ENCODE measurements around the gene SORL1-AS1.
A peak's percentile ranks its signal among the peaks of the same experiment; 100 is the strongest.

The SORL1-AS1 gene

GRCh38 chr11:121497176-121497998, 44.6 kb upstream of the SORL1-AS1 start:
- ATAC-seq (no peak), DNase-seq (no peak)
- no peak overlapping the region for H3K27ac ChIP-seq
- intact Hi-C loops (cut with DNase I): no loop called here
- no peaks in the 10 kb centered on the region for H3K36me3 ChIP-seq (ENCODE audit: insufficient read depth in 1 of 2, low read depth in 1 of 2)
- no peak overlapping the region for H3K4me3 ChIP-seq
- 68 to 88% (median 82%) methylated on average over 5 of the region's 5 CpGs for WGBS, 3 donors
- no peaks in the 10 kb centered on the region for H3K27me3 ChIP-seq (ENCODE audit: insufficient read depth in 3 of 3, low read length in 2 of 3)
- TF ChIP-seq, protein P1, sequence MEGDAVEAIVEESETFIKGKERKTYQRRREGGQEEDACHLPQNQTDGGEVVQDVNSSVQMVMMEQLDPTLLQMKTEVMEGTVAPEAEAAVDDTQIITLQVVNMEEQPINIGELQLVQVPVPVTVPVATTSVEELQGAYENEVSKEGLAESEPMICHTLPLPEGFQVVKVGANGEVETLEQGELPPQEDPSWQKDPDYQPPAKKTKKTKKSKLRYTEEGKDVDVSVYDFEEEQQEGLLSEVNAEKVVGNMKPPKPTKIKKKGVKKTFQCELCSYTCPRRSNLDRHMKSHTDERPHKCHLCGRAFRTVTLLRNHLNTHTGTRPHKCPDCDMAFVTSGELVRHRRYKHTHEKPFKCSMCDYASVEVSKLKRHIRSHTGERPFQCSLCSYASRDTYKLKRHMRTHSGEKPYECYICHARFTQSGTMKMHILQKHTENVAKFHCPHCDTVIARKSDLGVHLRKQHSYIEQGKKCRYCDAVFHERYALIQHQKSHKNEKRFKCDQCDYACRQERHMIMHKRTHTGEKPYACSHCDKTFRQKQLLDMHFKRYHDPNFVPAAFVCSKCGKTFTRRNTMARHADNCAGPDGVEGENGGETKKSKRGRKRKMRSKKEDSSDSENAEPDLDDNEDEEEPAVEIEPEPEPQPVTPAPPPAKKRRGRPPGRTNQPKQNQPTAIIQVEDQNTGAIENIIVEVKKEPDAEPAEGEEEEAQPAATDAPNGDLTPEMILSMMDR (IDR thresholded peaks at IDR 0.05): no peak
- H3K9me3 ChIP-seq: no peaks in the 10 kb centered on the region
- H3K4me1 ChIP-seq: no peaks in the 10 kb centered on the region

DNA sequence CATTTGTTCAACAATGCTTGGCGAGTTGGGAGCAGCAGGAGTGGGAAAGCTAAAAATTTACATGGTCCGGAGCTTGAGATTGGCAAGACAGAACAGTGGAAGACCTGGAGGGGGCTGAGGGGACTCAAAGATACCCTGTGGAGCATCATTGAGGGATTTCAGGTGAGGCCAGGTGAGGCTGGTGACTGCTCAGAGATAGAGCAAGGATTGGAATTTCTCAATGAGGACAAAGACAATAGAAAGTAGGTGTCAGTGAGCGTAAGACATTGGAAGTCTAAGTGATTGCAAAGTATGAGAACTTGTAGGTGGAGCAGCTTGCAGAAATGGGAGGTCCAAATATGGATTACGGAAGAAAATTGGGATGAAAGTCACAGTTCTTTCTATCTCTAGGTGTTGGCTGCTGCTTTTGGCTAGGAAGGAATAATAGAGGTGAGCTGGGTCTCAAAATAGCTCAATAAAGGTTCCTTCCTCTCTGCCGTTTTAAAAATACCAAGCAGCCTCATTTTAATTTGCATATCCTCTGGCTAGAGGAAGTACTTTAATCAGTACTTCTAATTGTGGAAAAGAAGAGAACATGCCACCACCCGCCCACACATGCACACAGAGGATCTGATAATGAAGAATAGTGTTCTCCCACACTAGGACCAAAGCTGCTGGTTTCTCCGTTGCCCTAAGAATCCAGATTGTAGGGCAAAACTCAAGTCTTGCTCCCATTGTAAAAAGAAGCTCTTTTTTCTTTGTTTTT, 41.8 kb upstream of the SORL1-AS1 start:
- DNase-seq: no peak
- intact Hi-C loops (cut with DNase I): no loop called here
- WGBS, 3 donors: 76 to 81% (median 78%) methylated on average over 7 of the region's 7 CpGs

GRCh38 chr11:121489823-121490222, 37.1 kb upstream of the SORL1-AS1 start:
- peak; percentile 74 to 91 (median 81) for ATAC-seq
- intact Hi-C loops (cut with DNase I): no loop called here
- no peaks in the 10 kb centered on the region for H3K9me3 ChIP-seq
- H3K4me3 ChIP-seq: no peak overlapping the region
- H3K4me1 ChIP-seq: no peaks in the 10 kb centered on the region
- DNase-seq: no peak
- 58 to 84% (median 63%) methylated on average over 2 of the region's 2 CpGs for WGBS, 3 donors
- H3K27ac ChIP-seq: no peak overlapping the region
- H3K36me3 ChIP-seq (ENCODE audit: insufficient read depth in 1 of 2, low read depth in 1 of 2): no peaks in the 10 kb centered on the region
- TF ChIP-seq, protein P1 (IDR thresholded peaks at IDR 0.05): no peak
- no peaks in the 10 kb centered on the region for H3K27me3 ChIP-seq (ENCODE audit: insufficient read depth in 3 of 3, low read length in 2 of 3)

More for the DNA sequence above, 41.8 kb upstream of the SORL1-AS1 start:
- TF ChIP-seq, protein P1 (IDR thresholded peaks at IDR 0.05): no peak
- H3K9me3 ChIP-seq: no peaks in the 10 kb centered on the region
- no peak for ATAC-seq
- H3K27ac ChIP-seq: no peak overlapping the region
- no peaks in the 10 kb centered on the region for H3K27me3 ChIP-seq (ENCODE audit: insufficient read depth in 3 of 3, low read length in 2 of 3)
- no peak overlapping the region for H3K4me3 ChIP-seq
- H3K4me1 ChIP-seq: no peaks in the 10 kb centered on the region
- no peaks in the 10 kb centered on the region for H3K36me3 ChIP-seq (ENCODE audit: insufficient read depth in 1 of 2, low read depth in 1 of 2)

GRCh38 chr11:121488641-121489040, 35.9 kb upstream of the SORL1-AS1 start:
- H3K27me3 ChIP-seq (ENCODE audit: insufficient read depth in 3 of 3, low read length in 2 of 3): no peaks in the 10 kb centered on the region
- DNase-seq: no peak
- TF ChIP-seq, protein P1 (IDR thresholded peaks at IDR 0.05): no peak
- no peak overlapping the region for H3K4me3 ChIP-seq
- H3K36me3 ChIP-seq (ENCODE audit: insufficient read depth in 1 of 2, low read depth in 1 of 2): no peaks in the 10 kb centered on the region
- WGBS, 3 donors: 83 to 86% (median 85%) methylated on average over 6 of the region's 6 CpGs
- no peaks in the 10 kb centered on the region for H3K9me3 ChIP-seq
- no peak overlapping the region for H3K27ac ChIP-seq
- intact Hi-C loops (cut with DNase I): no loop called here
- ATAC-seq: no peak
- no peaks in the 10 kb centered on the region for H3K4me1 ChIP-seq
